ELR (cell line): ENCODE results near the gene NR0B2.
"Not testable (repeated sequence)": the region's sequence is repeated elsewhere in the genome, so short reads cannot be mapped to it uniquely, and the experiment has no call there.

Experiments
- DNase-seq: peaks from one replicate; pipeline ENCODE4 v3.0.0-alpha.2; 2015; ENCODE audit warnings: low read depth

Gene NR0B2

GRCh38 chr1:26913754-26914619, at the start of gene NR0B2:
NR0B2 (minus strand) TSS chr1:26913975; CDS start chr1:26913940, 35 bp downstream.
- no peak for DNase-seq

- DNase-seq: peak; percentile 95
Observed at GRCh38 chr1:26961826-26962225, 48.1 kb upstream of the NR0B2 start.

GRCh38 chr1:26960625-26960966, 46.8 kb upstream of the NR0B2 start:
- DNase-seq: no peak

GRCh38 chr1:26959722-26960624, 46.2 kb upstream of the NR0B2 start, which contains the start of gene KDF1:
KDF1 (minus strand) TSS chr1:26960468; CDS start chr1:26952380, 8,088 bp downstream.
- DNase-seq: no peak

- no peak for DNase-seq
Observed at GRCh38 chr1:26959270-26959669, 45.5 kb upstream of the NR0B2 start.

GRCh38 chr1:26957306-26957705, 43.5 kb upstream of the NR0B2 start:
- no peak for DNase-seq

GRCh38 chr1:26956321-26956720, 42.5 kb upstream of the NR0B2 start:
- no peak for DNase-seq

- no peak for DNase-seq
Observed at GRCh38 chr1:26953374-26953773, 39.6 kb upstream of the NR0B2 start.

- no peak for DNase-seq
Observed at GRCh38 chr1:26951821-26952497, 38.2 kb upstream of the NR0B2 start.

- no peak for DNase-seq
Observed at GRCh38 chr1:26951216-26951615, 37.4 kb upstream of the NR0B2 start.

GRCh38 chr1:26950602-26951001, 36.8 kb upstream of the NR0B2 start:
- no peak for DNase-seq

- peak; percentile 31 for DNase-seq
Observed at GRCh38 chr1:26949926-26950319, 36.1 kb upstream of the NR0B2 start.

GRCh38 chr1:26949266-26949925, 35.6 kb upstream of the NR0B2 start:
- DNase-seq: no peak

- DNase-seq: not testable (repeated sequence)
Observed at GRCh38 chr1:26948725-26949057, 34.9 kb upstream of the NR0B2 start.

GRCh38 chr1:26946270-26946669, 32.5 kb upstream of the NR0B2 start:
- no peak for DNase-seq

- DNase-seq: no peak
Observed at GRCh38 chr1:26945728-26946127, 32.0 kb upstream of the NR0B2 start.

GRCh38 chr1:26945138-26945537, 31.4 kb upstream of the NR0B2 start:
- no peak for DNase-seq

- DNase-seq: no peak
Observed at GRCh38 chr1:26942656-26943055, 28.9 kb upstream of the NR0B2 start.

GRCh38 chr1:26941311-26941710, 27.5 kb upstream of the NR0B2 start:
- no peak for DNase-seq

GRCh38 chr1:26938659-26939025, 24.9 kb upstream of the NR0B2 start:
- DNase-seq: no peak

GRCh38 chr1:26938004-26938658, 24.4 kb upstream of the NR0B2 start:
- no peak for DNase-seq
